ENCODE results near the gene MPP1. TPM values are rescaled to one million over a fixed set of nuclear protein-coding genes. Genes with fewer than 3 reads are reported as not detected.

Gene MPP1
- total and polyA plus RNA-seq, 11 donors = 17.7 to 73.2 (median 38.2) TPM

GRCh38 chrX:154785716-154786115, 19.6 kb downstream of the MPP1 start:
- Histone ChIP-seq H3K27me3 (no peaks in the 10 kb centered on the region), H3K9me3 (no peaks in the 10 kb centered on the region), H3K4me3 (no peak overlapping the region), H3K36me3 (peaks cover 0 to 13% (median 6%) of the 10 kb centered on the region in 9 donors), H3K27ac (no peak overlapping the region), H3K4me1 (no peaks in the 10 kb centered on the region)
- 58 to 64% (median 61%) methylated on average over 6 of the region's 6 CpGs for WGBS, 4 donors
- ATAC-seq (no peak), DNase-seq (no peak)
- no peak for TF ChIP-seq POLR2A (IDR thresholded peaks at IDR 0.05)
- no peak for TF ChIP-seq CTCF (IDR thresholded peaks at IDR 0.05)
- intact Hi-C loops (cut with DNase I) = no loop called here

GRCh38 chrX:154784149-154784995, 20.9 kb downstream of the MPP1 start:
- H3K36me3 ChIP-seq = peaks cover 0 to 14% (median 6%) of the 10 kb centered on the region in 9 donors
- no peaks in the 10 kb centered on the region for H3K9me3 ChIP-seq
- ATAC-seq (peak in 1 of 4 donors; percentile 24), DNase-seq (no peak)
- WGBS, 4 donors = 75 to 90% (median 83%) methylated on average over 13 of the region's 13 CpGs
- no peaks in the 10 kb centered on the region for H3K4me1 ChIP-seq
- intact Hi-C loops (cut with DNase I) = no loop called here
- H3K27me3 ChIP-seq = no peaks in the 10 kb centered on the region
- no peak overlapping the region for H3K4me3 ChIP-seq
- H3K27ac ChIP-seq = no peak overlapping the region
- TF ChIP-seq CTCF (IDR thresholded peaks at IDR 0.05) = no peak
- no peak for TF ChIP-seq POLR2A (IDR thresholded peaks at IDR 0.05)

- Histone ChIP-seq H3K4me3 (no peak overlapping the region), H3K27ac (no peak overlapping the region), H3K4me1 (no peaks in the 10 kb centered on the region), H3K9me3 (no peaks in the 10 kb centered on the region), H3K27me3 (peaks cover 0 to 3% (median 0%) of the 10 kb centered on the region in 9 donors), H3K36me3 (peaks cover 0 to 32% (median 27%) of the 10 kb centered on the region in 9 donors)
- WGBS, 4 donors = 75 to 93% (median 86%) methylated on average over 9 of the region's 9 CpGs
- TF ChIP-seq POLR2A (IDR thresholded peaks at IDR 0.05) = no peak
- no peak for TF ChIP-seq CTCF (IDR thresholded peaks at IDR 0.05)
- intact Hi-C loops (cut with DNase I) = no loop called here
- ATAC-seq (no peak), DNase-seq (no peak)
These were observed 24.3 kb downstream of the MPP1 start for GRCh38 chrX:154780968-154781367.

- no peak overlapping the region for H3K27ac ChIP-seq
- TF ChIP-seq POLR2A (IDR thresholded peaks at IDR 0.05) = no peak
- no peak for TF ChIP-seq CTCF (IDR thresholded peaks at IDR 0.05)
- H3K4me3 ChIP-seq = no peak overlapping the region
- ATAC-seq = no peak
- H3K4me1 ChIP-seq = peaks cover 0 to 4% (median 0%) of the 10 kb centered on the region in 12 donors
- 84 to 95% (median 92%) methylated on average over 4 of the region's 4 CpGs for WGBS, 4 donors
- H3K27me3 ChIP-seq = peaks cover 0 to 6% (median 0%) of the 10 kb centered on the region in 9 donors
- no peak for DNase-seq
- peaks cover 0 to 48% (median 44%) of the 10 kb centered on the region in 9 donors for H3K36me3 ChIP-seq
- intact Hi-C loops (cut with DNase I) = no loop called here
- H3K9me3 ChIP-seq = no peaks in the 10 kb centered on the region
These were observed 26.0 kb downstream of the MPP1 start for GRCh38 chrX:154779261-154779660.
